CD4-positive, alpha-beta T cell treated with Interleukin-10 for 1 hour (primary cell): ENCODE data around the gene DNAH17.
A peak's percentile ranks its signal among the peaks of the same experiment; 100 is the strongest.
"Not testable (repeated sequence)": the region's sequence is repeated elsewhere in the genome, so short reads cannot be mapped to it uniquely, and the experiment has no call there.

Source experiments
- DNase-seq: peaks from one replicate; pipeline ENCODE4 v3.0.0-alpha.2; 2020

The DNAH17 gene

DNA sequence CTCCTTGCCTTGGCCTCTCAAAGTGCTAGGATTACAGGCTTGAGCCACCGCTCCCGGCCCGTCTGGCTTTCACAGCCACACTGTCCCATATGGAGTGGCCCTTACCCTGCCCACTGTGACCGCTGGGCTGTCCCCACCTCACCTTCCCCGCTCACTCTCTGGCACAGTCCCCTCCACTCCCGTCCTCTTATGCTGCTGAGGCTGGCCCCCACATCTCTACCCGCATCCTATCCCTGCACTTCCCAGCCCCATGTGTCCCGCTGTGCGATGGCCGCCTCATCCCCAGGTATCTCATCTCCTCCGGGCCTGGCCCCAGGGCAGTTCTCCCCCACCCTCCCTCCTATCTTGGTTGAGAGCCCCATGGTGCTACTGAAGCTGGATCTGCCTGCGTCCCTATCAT lies 105.6 kb downstream of the DNAH17 start:
- DNase-seq: no peak

DNA sequence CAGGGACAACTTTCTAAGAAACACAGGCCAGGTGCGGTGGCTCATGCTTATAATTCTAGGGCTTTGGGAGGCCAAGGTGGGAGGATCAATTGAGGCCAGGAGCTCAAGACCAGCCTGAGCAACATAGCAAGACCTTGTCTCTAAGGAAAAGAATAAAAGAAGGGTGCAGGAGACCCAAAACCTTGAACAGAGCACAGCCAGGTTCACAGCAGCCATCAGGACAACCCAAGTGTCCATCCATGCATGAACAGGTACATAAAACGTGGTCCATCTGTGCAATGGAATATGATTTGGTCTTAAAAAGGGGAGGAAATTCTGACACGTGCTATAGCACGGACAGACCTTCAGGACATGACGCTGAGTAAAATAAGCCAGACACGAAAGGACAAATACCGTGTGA lies 107.8 kb downstream of the DNAH17 start:
- DNase-seq: no peak

DNA sequence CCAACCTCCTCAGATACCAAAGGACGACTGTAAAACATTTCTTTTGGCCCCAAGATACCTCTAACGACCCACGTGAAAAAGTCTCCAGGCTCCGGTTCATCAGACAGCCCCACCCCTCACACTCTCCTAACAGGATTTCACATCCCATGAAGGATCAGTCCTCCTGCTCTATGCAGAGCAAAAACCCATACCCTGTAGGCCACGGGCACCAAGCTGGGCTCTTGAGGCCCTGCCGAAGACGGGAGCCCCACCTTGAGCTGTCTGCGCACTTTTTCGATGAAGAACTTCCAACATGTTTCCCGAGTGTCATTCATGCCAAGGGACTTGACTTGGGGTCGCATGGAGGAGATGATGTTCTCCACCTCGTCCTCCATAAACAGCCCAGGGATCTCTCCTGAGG lies 108.8 kb downstream of the DNAH17 start:
- DNase-seq: no peak

DNA sequence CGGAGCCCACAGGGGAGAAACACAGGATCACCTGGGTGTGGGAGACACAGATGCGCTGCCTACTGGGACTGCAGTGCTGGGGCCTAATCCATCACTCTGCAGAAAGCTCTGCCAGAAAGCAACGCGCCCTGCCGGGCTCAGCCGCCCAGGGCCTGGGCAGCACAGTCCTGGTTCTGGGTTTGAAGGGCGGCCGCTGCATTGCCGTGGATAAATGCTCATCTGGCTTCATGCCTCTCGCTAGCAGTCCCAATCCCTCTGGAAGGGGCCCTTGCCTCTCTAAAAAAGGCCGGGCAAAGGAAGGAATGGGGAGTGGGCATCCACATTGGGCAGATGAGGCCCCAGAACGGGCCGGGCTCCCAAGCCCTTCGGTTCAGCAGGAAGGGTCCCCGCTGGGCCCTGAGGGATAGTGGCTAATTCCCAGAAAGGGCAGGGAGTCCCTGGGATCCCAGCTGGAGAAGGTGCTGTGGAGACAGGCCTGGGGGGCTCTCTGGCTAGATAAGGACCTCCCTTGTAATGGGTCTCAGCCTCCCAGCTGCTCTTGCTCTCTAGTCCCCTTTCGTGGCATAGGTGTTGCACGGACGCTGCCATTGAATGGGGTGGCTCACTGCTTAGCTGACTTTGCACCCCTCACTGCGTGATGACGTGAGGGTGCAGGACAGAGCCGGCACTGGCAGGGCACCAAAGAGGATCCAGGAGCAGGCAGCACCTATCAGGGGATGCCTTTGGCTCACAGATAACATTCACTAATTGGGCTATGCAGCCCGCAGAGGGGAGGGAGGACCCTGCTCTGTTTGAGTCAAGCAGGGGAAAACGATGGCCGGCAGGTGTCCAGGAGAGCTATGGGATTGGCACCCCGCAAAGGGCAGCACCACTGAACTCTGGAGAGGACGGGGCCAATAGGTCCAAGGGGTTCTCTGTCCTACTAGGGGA lies 110.1 kb downstream of the DNAH17 start:
- DNase-seq: no peak

DNA sequence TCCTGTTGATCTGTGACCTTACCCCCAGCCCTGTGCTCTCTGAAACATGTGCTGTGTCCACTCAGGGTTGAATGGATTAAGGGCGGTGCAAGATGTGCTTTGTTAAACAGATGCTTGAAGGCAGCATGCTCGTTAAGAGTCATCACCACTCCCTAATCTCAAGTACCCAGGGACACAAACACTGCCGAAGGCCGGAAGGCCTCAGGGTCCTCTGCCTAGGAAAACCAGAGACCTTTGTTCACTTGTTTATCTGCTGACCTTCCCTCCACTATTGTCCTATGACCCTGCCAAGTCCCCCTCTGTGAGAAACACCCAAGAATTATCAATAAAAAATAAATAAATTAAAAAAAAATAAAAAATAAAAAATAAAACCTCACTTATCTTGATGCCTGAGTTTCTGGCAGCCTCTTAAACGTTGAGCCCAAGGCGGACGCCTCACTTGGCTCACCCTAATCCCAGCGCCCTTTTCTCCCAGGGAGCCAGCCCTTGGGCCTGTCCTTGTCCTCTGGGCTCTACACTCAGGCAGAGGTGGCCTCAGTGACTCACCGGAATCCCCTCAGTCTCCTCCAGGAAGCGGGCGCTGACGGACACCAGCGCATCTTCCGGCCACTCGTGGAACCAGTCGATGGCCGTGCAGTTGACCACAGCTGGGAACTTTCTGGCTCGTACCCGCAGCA lies 110.9 kb downstream of the DNAH17 start:
- not testable (repeated sequence) for DNase-seq

DNA sequence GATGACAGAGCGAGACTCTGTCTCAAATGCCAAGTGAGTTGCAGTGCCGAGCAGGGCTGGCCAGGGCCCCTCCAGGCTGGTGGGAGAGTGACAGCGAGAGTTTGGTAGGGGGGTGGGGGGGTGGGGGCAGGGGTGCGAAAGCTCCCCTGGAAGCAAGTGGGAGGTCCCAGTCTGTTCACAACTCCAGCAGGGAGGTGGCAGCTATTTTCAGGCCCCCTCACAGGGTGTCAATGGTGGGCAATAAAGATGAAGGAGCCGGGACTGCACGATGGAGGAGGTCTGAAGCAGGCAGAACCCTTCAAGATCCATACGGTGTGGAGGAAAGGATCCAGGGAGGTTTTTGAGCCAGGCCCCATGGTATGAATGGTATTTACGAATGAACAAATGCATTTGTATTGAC lies 115.0 kb downstream of the DNAH17 start:
- DNase-seq: no peak

DNA sequence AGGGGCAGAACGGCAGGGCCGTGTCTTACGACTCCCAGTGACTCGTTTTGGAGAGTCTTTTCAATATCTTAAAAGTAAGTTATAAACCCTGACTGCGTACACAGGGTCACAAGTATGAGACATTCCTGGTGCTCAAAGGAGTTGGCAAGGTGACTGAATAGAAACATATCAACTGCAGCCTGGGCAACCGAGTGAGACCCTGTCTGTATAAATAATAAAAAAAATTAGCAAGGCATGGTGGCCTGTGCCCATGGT lies 115.5 kb downstream of the DNAH17 start:
- no peak for DNase-seq

DNA sequence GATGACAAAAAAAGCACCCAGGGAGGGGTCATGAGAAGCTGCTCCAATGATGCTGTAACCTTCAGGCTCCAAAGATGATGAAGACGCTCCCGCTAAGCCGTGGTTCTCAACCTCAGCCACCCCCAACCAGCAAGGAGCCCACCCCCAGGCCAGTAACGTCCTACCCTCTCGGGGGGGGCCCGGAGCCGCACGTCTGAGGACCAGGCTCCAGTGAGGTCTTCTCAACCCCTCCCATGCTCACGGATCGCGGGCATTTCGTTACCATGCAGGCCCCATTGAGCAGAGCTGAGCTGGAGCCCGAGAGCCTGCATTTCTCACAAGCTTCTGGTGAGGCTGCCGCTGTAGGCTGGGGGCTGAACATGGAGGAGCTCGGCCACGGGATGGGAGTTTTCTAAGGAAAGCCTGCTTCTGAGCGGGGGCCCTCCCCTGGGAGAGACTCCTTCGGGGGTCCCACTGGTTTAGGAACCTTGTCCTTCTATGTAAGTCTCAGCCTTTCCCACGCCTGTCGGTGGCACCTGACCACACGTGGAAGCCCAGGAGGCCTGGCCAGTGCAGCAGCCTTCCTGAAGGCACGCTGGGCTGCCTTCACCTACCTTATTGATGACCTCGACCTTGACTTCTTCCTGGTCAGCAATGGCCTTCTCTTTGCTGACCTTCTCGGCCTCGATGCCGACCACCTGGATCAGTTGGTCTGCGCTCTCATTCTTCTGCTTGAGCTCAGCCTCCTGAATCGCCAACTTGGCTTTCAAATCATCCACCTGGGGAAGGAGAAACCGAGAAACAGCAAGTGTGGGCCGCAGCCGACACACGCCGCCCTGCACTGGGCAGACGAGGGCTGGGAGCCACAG lies 116.0 kb downstream of the DNAH17 start:
- DNase-seq: no peak

DNA sequence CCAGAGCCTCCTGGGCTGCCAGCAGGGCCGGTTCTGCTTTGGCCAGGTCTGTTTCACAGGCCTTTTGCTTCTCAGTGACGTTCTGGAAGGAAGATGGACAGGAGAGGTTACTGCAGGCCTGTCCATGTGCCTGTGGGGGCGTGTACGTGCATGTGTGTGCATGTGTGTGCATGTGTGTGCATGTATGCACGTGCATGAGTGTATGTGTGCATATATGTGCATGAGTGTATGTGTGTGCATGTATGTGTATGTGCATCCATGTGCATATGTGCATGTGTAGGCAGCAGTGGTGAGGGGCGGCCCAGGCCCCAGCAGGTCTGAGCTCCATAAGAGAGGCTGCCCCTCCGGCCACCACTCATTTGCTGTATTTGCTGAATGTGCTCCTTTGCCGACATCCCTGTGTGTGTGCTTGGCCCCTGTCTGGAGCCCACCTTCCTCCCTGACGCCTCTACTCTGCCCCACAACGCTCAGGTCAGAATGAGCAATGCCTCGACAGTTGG lies 117.0 kb downstream of the DNAH17 start:
- no peak for DNase-seq

DNA sequence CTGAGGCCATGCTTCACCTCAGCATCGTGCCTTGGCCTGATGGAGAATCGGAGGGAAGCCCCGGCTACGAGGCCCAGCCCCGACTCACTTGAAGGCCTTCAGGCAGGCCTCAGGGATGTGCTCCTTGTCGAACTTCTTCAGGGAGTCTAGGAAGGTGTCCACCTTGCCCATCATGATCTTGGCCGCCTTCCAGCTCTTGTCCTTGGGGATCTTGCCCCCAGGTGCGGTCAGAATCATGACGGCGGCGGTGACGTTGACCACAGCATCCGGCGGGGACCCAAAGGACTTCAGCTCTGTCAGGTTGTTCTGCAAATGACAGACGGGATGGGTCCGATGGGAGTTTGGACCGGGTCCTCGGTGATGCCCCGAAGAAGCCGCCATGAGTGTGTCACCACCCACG lies 117.5 kb downstream of the DNAH17 start:
- no peak for DNase-seq

DNA sequence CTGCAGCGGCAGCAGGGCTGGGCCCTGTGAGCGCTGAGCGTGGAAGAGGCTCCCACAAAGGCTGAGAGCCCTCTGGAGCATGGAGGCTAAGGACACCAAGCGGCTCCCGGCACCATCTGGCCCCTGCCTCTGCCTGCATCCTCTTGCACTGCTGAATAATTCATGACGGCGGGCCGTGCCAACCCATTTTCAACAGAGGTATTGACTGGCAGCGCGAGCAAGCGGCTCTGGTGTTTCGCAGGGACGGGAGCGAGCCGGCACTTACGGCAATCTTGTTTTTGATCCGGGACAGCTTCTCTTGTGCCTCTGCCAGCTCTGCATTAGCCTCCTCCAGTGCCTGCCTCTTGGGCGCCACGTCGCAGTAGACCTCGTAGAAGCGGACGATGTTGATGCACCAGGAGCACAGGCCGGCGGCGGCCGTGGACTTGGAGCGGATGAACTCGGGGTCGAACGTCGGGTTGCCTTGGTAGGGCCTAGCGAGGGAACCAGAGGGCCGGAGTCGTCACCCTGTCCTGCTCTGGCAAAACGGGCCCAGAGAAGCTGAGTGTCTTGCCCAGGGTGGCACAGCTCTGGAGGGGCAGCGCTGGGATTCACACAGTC lies 118.4 kb downstream of the DNAH17 start:
- DNase-seq: no peak

DNA sequence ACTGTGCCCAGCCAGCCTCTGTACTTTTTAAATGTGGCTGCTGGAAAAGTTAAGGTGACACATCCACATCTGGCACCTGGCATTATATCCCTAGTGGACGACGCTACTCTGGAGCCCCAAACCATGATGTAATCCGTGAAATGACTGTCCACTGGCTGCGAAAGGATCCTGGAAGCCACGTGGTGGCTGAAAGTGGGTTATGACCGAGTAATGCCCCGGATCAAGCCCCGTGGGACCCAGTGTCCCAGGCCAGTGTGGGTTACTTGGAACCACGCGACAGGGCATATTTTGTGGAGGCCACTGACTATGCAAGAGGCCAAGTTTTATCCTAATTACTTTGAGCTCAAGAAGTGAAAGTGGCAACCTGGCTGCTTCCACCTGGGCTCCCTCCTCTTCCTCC lies 119.1 kb downstream of the DNAH17 start:
- no peak for DNase-seq

DNA sequence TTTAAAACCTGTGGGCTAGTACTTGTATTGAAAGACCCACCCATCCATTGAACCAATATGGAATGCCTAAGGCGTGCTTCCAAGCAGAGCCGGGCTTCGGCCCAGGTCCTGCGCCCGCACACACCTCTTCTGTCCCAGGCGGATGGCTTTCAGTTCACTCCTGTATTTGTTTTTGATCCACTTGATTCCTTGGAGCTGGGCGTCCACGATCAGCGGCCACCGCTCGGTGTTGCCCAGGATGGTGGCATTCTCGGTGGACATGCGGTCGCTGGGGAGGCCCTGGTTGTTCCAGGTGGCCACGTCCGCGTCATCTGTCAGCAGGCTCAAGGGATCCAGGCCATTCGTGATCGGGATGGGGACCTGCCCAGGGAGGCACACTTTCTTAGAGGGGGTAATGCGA lies 122.8 kb downstream of the DNAH17 start:
- DNase-seq: no peak

DNA sequence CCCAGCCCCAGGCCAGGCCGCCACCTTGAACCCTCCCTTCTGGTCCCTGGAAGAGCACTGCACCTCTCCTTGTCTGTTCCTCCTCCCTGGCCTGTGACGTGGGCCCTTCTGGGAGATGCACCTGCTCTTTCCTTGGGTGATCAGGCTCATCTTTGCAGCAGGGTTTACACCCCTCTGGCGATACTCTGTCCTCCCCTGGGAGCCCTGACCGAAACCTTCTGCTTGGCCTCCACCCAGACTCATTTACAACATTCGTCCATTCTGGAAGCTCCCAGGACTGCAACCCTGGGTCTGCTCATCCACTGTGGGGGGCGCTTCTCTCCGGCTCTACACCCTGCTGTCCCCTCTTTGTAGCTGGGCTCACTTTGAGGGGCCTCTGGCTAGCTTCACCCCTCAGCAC lies 125.4 kb downstream of the DNAH17 start:
- no peak for DNase-seq

DNA sequence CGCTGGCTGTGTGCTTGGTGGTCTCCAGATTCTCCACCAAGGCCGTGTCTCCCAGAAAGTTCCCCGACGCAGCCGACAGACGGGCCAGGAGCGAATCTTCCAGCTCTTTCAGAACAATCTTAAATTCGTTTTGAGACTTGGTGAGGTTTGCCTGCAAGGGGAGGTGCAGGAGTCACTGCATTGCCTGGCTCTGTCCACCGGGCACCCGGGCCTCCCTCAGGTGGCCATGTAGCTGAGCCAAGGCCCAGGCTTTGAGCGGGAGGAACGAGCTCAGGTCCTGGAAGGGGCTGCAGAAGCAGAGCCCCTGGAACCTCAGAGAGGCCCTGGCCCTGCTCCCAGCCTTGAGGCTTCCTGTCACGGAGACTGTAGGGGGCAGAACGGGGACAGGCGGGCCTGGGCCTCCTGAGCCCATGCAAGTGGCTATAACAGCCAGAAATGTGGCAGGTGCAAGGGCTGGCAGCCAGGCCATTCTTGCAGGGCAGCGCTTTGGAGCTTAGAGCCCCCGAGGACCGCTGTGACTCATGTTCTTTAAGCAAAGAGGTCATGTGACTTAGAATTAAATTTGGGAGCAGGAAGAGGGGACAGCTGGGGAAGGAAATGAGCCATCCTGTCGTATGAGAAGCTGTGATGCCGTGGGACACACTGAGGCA lies 126.4 kb downstream of the DNAH17 start:
- DNase-seq: no peak

DNA sequence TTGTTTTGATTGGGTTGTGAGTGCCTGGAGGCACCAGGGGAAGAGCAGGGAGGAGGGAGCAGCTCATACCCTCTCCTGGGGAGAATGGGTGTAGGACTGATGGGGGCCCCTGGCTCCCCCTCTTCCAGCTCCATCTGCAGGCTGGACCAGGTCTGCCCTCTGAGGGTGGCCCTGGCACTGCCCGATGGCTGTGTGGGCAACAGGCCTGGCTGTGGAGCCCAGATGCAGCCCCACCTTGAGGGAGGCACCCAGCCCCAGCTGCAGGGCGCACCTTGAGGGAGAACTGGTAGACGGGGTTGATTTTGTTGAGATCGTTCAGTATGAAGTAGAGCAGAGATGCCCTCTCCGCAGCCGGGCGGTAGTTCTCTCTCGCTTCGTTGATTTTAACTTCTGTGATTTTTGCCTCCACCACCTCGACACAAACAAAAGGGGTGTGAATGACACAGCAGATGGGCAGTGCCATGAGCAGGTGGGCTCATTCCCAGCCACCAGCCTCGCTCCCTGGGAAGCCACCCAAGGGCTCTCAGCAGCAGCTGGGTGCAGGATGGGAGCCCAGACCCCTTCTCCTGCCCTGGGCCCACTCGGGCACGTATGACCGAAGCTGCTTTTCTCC lies 127.1 kb downstream of the DNAH17 start:
- no peak for DNase-seq

DNA sequence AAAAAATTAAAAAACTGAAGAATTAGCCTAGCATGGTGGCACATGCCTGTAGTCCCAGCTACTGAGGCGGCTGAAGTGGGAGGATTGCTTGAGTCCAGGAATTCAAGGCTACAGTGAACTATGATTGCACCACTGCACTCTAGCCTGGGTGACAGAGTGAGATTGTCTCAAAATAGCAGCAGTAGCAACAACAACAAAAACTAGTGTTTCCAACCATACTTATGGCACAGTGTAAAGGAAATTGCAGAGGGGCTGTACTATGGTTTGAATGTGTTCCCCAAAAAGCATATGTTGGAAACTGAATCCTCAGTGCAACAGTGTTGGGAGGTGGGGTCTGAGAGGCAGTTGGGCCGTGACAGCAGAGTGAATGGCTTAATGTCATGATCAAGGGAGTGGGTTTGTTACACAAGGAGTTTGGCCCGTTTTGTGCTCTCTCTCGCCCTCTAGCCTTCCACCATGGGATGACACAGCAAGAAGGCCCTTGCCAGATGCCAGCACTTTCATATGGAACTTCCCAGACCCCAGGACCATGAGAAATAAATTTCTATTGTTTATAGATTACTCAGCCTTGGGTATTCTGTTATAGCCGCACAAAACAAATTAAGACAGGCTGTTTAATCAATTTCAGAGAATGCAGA lies 128.7 kb downstream of the DNAH17 start:
- no peak for DNase-seq

DNA sequence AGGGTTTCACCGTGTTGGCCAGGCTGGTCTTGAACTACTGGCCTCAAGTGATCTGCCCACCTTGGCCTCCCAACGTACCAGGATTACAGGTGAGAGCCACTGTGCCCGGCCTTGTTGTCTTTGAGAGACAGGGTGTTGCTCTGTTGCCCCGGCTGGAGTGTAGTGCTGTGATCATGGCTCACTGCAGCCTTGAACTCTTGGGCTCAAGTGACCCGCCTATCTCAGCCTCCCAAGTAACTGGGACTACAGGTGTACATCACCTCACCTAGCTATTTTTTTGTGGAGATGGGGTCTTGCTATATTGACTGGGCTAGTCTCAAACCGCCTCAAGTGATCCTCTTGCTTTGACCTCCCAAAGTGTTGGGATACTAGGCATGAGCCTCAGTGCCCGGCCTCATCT lies 130.4 kb downstream of the DNAH17 start:
- no peak for DNase-seq

DNA sequence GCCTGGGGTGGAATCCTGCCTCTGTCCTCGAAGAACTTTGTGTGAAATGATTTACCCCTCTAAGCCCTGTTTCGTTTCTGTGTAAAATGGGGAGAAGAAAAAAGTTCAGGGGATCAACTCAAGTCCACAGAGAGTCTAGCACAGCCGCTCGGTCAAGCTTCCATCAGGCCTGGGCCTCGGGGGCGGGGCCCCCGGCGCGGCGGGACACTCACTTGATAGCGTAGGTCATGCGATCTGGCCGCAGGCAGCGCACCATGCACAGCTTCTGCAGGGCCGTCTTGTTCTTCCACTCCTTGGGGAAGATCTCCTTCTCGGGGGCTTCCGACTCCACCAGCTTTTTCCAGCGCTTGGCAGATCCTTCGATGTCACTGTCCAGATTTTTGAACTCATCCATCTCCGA lies 132.8 kb downstream of the DNAH17 start:
- DNase-seq: no peak

DNA sequence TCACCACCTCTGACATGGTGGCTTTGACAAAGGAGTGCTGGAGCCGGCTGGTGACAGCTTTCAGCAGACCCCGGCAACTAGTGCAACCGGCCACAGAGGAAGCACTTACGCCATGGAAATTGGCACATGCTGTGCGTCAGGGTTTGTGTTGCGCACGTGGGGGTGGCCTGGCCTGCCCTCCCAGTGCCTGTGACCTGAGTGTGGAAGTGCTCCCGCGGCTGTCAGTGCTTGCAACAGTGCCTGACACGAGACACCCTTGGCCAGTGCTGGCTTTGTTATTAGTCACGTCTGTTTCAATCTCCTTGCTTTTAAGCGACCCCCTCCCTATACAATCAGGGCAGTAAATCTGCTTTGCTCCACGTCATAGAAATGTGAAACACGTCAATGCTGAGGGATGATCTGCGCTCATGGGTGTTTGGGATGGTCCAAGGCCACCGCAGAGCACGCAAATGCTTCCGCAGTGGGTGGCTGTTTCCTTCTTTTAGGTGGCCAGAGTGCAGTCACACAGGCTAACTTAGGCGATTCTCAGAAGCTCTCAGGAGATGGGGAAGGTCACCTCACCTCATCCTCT lies 134.5 kb downstream of the DNAH17 start:
- DNase-seq: peak; percentile 8

DNA sequence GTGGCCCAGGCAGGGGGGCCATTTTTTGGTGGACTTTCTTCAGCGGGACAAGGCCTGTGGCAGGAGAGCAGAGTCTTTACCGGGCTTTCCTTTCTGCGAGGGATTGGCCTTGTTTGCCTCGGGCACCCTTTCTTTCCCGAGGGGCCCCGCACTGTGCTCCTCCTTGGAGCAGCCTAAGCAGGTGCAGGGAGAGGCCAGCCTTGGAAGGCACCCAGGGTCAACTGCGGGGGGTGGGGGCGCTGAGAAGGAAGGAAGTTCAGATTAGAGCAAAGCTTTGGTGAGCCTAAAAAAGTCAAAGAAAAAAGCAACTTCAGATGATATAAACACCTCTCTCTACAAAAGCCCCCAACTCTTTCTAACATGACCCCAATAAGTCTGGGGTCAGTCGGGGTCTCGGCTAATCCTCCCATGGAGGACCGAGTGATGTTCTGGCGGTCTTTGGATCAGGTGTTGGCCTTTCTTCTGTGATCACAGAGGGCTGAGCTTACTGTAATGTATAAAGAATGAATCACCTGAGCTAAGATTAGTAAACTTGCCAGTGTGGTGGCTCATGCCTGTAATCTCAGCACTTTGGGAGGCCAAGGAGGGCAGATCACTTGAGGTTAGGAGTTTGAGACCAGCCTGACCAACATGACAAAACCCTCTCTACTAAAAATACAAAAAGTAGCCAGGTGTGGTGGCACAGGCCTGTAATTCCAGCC lies 135.8 kb downstream of the DNAH17 start:
- no peak for DNase-seq
